ENCODE measurements around the gene FCHO1. TPM values are rescaled to one million over a fixed set of nuclear protein-coding genes. Genes with fewer than 3 reads are reported as not detected.
A peak's percentile ranks its signal among the peaks of the same experiment; 100 is the strongest.

Gene FCHO1
- total RNA-seq, 3 donors from 2014 or later = 1.6 to 5.3 (median 2.9) TPM

- H3K27me3 ChIP-seq = no peaks in the 10 kb centered on the region
- H3K27ac ChIP-seq = peak overlapping the region in 1 of 2 donors; percentile 48
- DNase-seq (ENCODE audit: low spot score in 2 of 2) = no peak
- peaks cover 12 to 29% of the 10 kb centered on the region in 2 donors for H3K4me1 ChIP-seq
- peak overlapping the region; percentile 84 to 98 (median 96) for H3K4me3 ChIP-seq
- intact Hi-C loops (cut with DNase I; ENCODE audit: low total_unique reads) = no loop called here
- no peaks in the 10 kb centered on the region for H3K9me3 ChIP-seq
- H3K36me3 ChIP-seq = no peaks in the 10 kb centered on the region
- no peak for TF ChIP-seq POLR2A (IDR thresholded peaks at IDR 0.05)
- no peak for TF ChIP-seq CTCF (IDR thresholded peaks at IDR 0.05)
- no peak for TF ChIP-seq POLR2AphosphoS5 (IDR thresholded peaks at IDR 0.05)
These were observed 30.8 kb upstream of the FCHO1 start for GRCh38 chr19:17720440-17720839.

- H3K36me3 ChIP-seq = no peaks in the 10 kb centered on the region
- intact Hi-C loops (cut with DNase I; ENCODE audit: low total_unique reads) = no loop called here
- H3K27ac ChIP-seq = peak overlapping the region in 1 of 2 donors; percentile 48
- no peak for TF ChIP-seq POLR2A (IDR thresholded peaks at IDR 0.05)
- no peak for TF ChIP-seq CTCF (IDR thresholded peaks at IDR 0.05)
- no peak for TF ChIP-seq POLR2AphosphoS5 (IDR thresholded peaks at IDR 0.05)
- H3K9me3 ChIP-seq = no peaks in the 10 kb centered on the region
- H3K4me1 ChIP-seq = peaks cover 12 to 29% of the 10 kb centered on the region in 2 donors
- H3K27me3 ChIP-seq = no peaks in the 10 kb centered on the region
- no peak for DNase-seq (ENCODE audit: low spot score in 2 of 2)
- H3K4me3 ChIP-seq = peak overlapping the region in 2 of 3 donors; percentile 84 to 96
These were observed 30.1 kb upstream of the FCHO1 start for GRCh38 chr19:17721111-17721628.

- peak overlapping the region in 1 of 3 donors; percentile 84 for H3K4me3 ChIP-seq
- H3K36me3 ChIP-seq = no peaks in the 10 kb centered on the region
- TF ChIP-seq POLR2AphosphoS5 (IDR thresholded peaks at IDR 0.05) = no peak
- no peak for TF ChIP-seq CTCF (IDR thresholded peaks at IDR 0.05)
- no peak for TF ChIP-seq POLR2A (IDR thresholded peaks at IDR 0.05)
- no peaks in the 10 kb centered on the region for H3K27me3 ChIP-seq
- intact Hi-C loops (cut with DNase I; ENCODE audit: low total_unique reads) = no loop called here
- peak overlapping the region in 1 of 2 donors; percentile 48 for H3K27ac ChIP-seq
- H3K4me1 ChIP-seq = peaks cover 12 to 29% of the 10 kb centered on the region in 2 donors
- DNase-seq (ENCODE audit: low spot score in 2 of 2) = no peak
- no peaks in the 10 kb centered on the region for H3K9me3 ChIP-seq
These were observed 29.5 kb upstream of the FCHO1 start for GRCh38 chr19:17721821-17722220.

GRCh38 chr19:17722655-17723240, 28.5 kb upstream of the FCHO1 start:
- Histone ChIP-seq H3K4me3 (no peak overlapping the region), H3K9me3 (no peaks in the 10 kb centered on the region), H3K4me1 (peaks cover 12 to 22% of the 10 kb centered on the region in 2 donors), H3K36me3 (no peaks in the 10 kb centered on the region), H3K27me3 (no peaks in the 10 kb centered on the region), H3K27ac (no peak overlapping the region)
- DNase-seq (ENCODE audit: low spot score in 2 of 2) = no peak
- intact Hi-C loops (cut with DNase I; ENCODE audit: low total_unique reads) = no loop called here
- TF ChIP-seq POLR2A (IDR thresholded peaks at IDR 0.05) (no peak), POLR2AphosphoS5 (IDR thresholded peaks at IDR 0.05) (no peak), CTCF (IDR thresholded peaks at IDR 0.05) (no peak)

- Histone ChIP-seq H3K27me3 (no peaks in the 10 kb centered on the region), H3K36me3 (no peaks in the 10 kb centered on the region), H3K4me1 (peaks cover 12 to 16% of the 10 kb centered on the region in 2 donors), H3K9me3 (no peaks in the 10 kb centered on the region), H3K27ac (no peak overlapping the region), H3K4me3 (no peak overlapping the region)
- no peak for DNase-seq (ENCODE audit: low spot score in 2 of 2)
- intact Hi-C loops (cut with DNase I; ENCODE audit: low total_unique reads) = no loop called here
- TF ChIP-seq POLR2AphosphoS5 (IDR thresholded peaks at IDR 0.05) (no peak), CTCF (IDR thresholded peaks at IDR 0.05) (no peak), POLR2A (IDR thresholded peaks at IDR 0.05) (no peak)
These were observed 26.6 kb upstream of the FCHO1 start for GRCh38 chr19:17724655-17725054.
